Diencephalon (tissue), 1 donor: ENCODE results near the gene TNFRSF17. TPM values are rescaled to one million over a fixed set of nuclear protein-coding genes. Genes with fewer than 3 reads are reported as not detected.

ENCODE experiments used
- small RNA-seq: library from RNA; depleted of rRNA; stranded (forward); fragments of <200 nt; gene quantifications from one replicate; pipeline ENCODE3, GENCODE V24; 2014
- total RNA-seq: library from RNA; depleted of rRNA; stranded (reverse); fragments of >200 nt; gene quantifications from one replicate; pipeline ENCODE4 v1.2.3, GENCODE V29; 2014

Gene TNFRSF17
- 3.9 TPM for total RNA-seq

DNA sequence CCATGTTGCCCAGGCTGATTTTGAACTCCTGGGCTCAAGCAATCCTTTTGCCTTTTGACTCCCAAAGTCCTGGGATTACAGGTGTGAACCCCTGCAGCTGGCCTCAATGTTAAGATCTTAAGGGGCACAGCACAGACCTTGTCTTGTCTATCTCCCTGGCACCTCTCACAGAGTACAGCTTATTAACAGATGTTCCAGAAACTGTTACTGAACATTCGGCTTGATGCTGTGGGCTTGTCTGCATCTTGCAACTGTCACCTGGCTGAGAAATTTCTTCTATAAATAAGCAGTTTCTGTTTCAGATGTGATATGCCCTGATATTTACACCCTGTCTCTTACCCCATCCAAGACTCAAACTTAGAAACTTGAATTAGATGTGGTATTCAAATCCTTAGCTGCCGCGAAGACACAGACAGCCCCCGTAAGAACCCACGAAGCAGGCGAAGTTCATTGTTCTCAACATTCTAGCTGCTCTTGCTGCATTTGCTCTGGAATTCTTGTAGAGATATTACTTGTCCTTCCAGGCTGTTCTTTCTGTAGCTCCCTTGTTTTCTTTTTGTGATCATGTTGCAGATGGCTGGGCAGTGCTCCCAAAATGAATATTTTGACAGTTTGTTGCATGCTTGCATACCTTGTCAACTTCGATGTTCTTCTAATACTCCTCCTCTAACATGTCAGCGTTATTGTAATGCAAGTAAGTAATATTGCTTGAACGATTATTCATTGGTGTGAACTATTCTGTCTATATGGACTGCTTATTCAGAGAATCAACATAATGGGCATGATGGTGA, at the start of gene TNFRSF17:
Gene TNFRSF17 (plus strand): TSS at position 450 of the 791 bp plus-strand sequence. CDS start 115 bp downstream, at position 565.

DNA sequence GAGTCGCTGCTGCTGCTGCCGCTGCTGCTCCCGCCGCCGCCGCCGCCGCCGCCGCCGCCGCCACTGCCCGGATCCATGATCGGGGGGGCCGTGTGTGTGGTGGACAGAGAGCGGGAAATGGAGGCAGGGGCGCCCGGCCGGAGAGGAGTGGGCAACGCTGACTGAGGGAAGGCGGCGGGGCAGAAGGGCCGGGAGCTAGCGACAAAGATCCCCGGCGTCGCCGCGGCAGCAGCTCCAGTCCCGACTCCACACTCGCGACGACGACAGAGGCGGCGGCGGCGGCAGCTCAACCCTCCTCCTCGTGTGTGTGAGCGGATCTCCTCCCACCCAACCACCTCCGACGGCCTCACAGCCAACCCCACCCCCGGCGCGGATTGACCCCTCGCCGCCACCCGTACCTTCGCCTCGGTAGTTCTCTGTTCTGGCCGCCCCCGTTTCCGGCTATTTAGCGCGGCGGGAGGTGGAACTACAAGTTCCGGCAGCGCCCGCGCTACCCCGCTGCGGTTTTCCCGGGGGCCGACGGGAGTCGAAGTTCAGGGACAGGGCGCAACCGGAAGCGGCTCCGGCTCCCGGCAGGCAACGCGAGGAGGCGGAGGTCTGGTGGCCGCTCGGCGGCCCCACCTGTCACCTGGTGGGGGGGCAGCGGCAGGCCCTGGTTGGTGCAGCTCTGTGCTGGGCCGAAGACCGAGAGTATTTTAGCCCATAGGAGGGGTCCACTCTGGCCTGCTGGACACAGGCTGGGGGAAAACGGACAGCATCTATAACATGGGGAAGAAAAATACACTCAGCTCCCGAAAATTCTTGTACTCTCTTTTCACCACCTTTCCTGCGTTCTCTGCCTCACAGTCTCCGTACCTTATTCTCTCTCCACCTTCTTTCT, 49.1 kb upstream of the TNFRSF17 start, which contains the start of gene GSPT1:
Gene GSPT1 (minus strand): TSS at position 313 of the 880 bp plus-strand sequence. CDS start 236 bp downstream, at position 77.

DNA sequence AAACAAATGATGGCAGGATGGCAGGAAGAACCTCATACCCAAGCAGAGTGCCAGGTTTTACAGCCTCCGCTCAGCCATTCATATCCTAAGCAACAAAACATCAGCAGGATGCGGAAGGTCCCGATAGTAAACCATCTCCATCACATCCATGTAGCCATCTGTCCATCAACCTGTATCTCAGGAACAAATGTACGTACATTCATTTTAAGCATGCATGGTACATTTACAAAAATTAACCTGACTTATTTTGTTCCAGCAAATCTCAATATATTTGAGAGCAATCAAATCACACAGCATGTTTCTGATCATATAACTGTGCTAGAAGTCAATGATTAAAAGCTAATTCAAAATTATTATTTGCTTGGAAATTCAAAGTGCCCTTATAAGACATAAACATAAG, 23.1 kb upstream of the TNFRSF17 start, which contains the start of gene NPIPB2:
Gene NPIPB2 (minus strand): TSS at position 101 of the 400 bp plus-strand sequence. CDS start 0 bp downstream, at position 101.

Small RNAs within 50 kb of the gene (small RNA-seq; reads per million reads assigned to genes)
- gene AC007216.5: not detected
- gene UBL5P4: not detected

Other genes starting within 250 kb of the TNFRSF17 start
- gene TXNDC11, start 222.4 kb upstream of the TNFRSF17 start, total RNA-seq: 21.9 TPM
- 53.5 TPM for gene ZC3H7A, start 168.0 kb upstream of the TNFRSF17 start, total RNA-seq
- 47.3 TPM for gene RSL1D1, start 113.7 kb upstream of the TNFRSF17 start, total RNA-seq
- 71.3 TPM for gene GSPT1, start 49.3 kb upstream of the TNFRSF17 start, total RNA-seq
- gene NPIPB2, start 23.2 kb upstream of the TNFRSF17 start, total RNA-seq: 3.9 TPM
- gene SNX29, start 11.5 kb downstream of the TNFRSF17 start, total RNA-seq: 22.4 TPM